Suprapubic skin (tissue), 4 donors: ENCODE measurements around the gene FLNB. TPM values are rescaled to one million over a fixed set of nuclear protein-coding genes. Genes with fewer than 3 reads are reported as not detected.

Experiments used
- DNase-seq, 2 donors: peaks; one replicate each; pipeline ENCODE4 v3.0.0-alpha.2; 2019; ENCODE audit warnings: low spot score in 2 of 2
- H3K27ac ChIP-seq: fragments of 200-600 bp; sonication (generic); one replicate; pipeline ENCODE4 v1.5.1; 2019
- H3K27me3 ChIP-seq: fragments of 200-600 bp; sonication (generic); one replicate; pipeline ENCODE4 v1.5.1; 2019
- H3K36me3 ChIP-seq: fragments of 200-600 bp; sonication (generic); one replicate; pipeline ENCODE4 v1.5.1; 2019
- H3K4me1 ChIP-seq: fragments of 200-600 bp; sonication (generic); one replicate; pipeline ENCODE4 v1.5.1; 2019
- H3K4me3 ChIP-seq: fragments of 200-600 bp; sonication (generic); one replicate; pipeline ENCODE4 v1.5.1; 2019; ENCODE audit warnings: mild to moderate bottlenecking
- H3K9me3 ChIP-seq: fragments of 200-600 bp; sonication (generic); one replicate; pipeline ENCODE4 v1.5.1; 2019
- CTCF ChIP-seq, 2 donors: fragments of 200-600 bp in 1 of 2; fragments of 450-650 bp in 1 of 2; sonication (generic) in 1 of 2; IDR thresholded peaks; one replicate each; pipeline ENCODE4 v1.5.1; 2016 to 2019; ENCODE audit warnings: antibody characterized with exemption in 2 of 2, mild to moderate bottlenecking in 1 of 2, moderate library complexity in 1 of 2
- EP300 ChIP-seq: sonication (generic); formaldehyde crosslinking; IDR thresholded peaks from one replicate; pipeline ENCODE4 v1.6.1; 2017; ENCODE audit warnings: antibody characterized with exemption
- POLR2A ChIP-seq, 2 donors: fragments of 450-650 bp; IDR thresholded peaks; one replicate each; pipeline ENCODE4 v1.6.1; 2017; ENCODE audit warnings: antibody characterized with exemption in 2 of 2, mild to moderate bottlenecking in 2 of 2, moderate library complexity in 2 of 2
- POLR2AphosphoS5 ChIP-seq, 3 donors: sonication (generic); formaldehyde crosslinking; IDR thresholded peaks; one replicate each; pipeline ENCODE4 v1.6.1; 2017; ENCODE audit warnings: antibody characterized with exemption in 3 of 3
- WGBS: methylation state at CpG from one replicate; pipeline ENCODE4 v1.1.5; 2018; 5-methylcytosine and 5-hydroxymethylcytosine counted together
- total RNA-seq, 4 donors: library from RNA; depleted of rRNA; stranded (reverse); fragments of >200 nt; gene quantifications; one replicate each; pipeline ENCODE4 v1.1.0, GENCODE V29; 2016

The FLNB gene, protein sequence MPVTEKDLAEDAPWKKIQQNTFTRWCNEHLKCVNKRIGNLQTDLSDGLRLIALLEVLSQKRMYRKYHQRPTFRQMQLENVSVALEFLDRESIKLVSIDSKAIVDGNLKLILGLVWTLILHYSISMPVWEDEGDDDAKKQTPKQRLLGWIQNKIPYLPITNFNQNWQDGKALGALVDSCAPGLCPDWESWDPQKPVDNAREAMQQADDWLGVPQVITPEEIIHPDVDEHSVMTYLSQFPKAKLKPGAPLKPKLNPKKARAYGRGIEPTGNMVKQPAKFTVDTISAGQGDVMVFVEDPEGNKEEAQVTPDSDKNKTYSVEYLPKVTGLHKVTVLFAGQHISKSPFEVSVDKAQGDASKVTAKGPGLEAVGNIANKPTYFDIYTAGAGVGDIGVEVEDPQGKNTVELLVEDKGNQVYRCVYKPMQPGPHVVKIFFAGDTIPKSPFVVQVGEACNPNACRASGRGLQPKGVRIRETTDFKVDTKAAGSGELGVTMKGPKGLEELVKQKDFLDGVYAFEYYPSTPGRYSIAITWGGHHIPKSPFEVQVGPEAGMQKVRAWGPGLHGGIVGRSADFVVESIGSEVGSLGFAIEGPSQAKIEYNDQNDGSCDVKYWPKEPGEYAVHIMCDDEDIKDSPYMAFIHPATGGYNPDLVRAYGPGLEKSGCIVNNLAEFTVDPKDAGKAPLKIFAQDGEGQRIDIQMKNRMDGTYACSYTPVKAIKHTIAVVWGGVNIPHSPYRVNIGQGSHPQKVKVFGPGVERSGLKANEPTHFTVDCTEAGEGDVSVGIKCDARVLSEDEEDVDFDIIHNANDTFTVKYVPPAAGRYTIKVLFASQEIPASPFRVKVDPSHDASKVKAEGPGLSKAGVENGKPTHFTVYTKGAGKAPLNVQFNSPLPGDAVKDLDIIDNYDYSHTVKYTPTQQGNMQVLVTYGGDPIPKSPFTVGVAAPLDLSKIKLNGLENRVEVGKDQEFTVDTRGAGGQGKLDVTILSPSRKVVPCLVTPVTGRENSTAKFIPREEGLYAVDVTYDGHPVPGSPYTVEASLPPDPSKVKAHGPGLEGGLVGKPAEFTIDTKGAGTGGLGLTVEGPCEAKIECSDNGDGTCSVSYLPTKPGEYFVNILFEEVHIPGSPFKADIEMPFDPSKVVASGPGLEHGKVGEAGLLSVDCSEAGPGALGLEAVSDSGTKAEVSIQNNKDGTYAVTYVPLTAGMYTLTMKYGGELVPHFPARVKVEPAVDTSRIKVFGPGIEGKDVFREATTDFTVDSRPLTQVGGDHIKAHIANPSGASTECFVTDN (N-terminal part only)
- total RNA-seq: 100 to 1,000 TPM; 143 to 186 (median 150) TPM

DNA sequence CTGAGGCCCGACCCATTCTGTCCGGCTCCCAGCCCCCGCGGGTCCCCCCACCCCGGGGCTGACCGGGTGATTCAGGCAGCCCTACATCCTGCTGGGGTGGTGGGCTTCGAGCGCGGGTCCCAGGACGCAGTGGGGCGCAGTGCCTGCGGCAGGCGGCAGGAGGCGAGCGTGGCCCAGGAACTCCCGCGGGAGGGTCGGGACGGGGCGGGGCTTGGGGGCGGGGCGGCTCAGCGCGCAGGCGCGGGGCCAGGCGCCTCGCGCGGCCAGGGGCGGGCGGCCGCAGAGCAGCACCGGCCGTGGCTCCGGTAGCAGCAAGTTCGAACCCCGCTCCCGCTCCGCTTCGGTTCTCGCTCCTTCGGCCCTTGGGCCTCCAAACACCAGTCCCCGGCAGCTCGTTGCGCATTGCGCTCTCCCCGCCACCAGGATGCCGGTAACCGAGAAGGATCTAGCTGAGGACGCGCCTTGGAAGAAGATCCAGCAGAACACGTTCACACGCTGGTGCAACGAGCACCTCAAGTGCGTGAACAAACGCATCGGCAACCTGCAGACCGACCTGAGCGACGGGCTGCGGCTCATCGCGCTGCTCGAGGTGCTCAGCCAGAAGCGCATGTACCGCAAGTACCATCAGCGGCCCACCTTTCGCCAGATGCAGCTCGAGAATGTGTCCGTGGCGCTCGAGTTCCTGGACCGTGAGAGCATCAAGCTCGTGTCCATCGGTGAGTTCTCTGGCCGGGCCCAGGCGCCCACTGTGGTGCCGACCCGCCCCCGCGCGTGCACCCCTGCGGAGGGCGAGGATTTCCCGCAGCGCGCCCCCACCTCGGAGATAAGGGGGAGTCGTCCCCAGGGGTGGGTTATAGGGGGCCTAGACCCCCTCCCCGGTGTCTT, at the start of gene FLNB:
Gene FLNB, plus strand, starts transcription at position 282 of the 885 bp plus-strand sequence. Its CDS starts 143 bp downstream, at position 425.
- H3K4me1 ChIP-seq: peaks cover 57% of the 10 kb centered on the region
- H3K27me3 ChIP-seq: no peaks in the 10 kb centered on the region
- TF ChIP-seq CTCF (IDR thresholded peaks at IDR 0.05): peak; percentile 67 to 86
- peak in 1 of 2 donors; percentile 23 for TF ChIP-seq POLR2A (IDR thresholded peaks at IDR 0.05)
- no peak for TF ChIP-seq EP300
- peak in 1 of 3 donors; percentile 49 for TF ChIP-seq POLR2AphosphoS5 (IDR thresholded peaks at IDR 0.05)
- WGBS: under 1% methylated on average over 17 of the region's 91 CpGs
- DNase-seq: peak in 1 of 2 donors; percentile 83
- no peaks in the 10 kb centered on the region for H3K36me3 ChIP-seq
- H3K4me3 ChIP-seq: peak within 1 kb of the TSS; percentile 74
- peak within 1 kb of the TSS; percentile 89 for H3K27ac ChIP-seq
- no peaks in the 10 kb centered on the region for H3K9me3 ChIP-seq

DNA sequence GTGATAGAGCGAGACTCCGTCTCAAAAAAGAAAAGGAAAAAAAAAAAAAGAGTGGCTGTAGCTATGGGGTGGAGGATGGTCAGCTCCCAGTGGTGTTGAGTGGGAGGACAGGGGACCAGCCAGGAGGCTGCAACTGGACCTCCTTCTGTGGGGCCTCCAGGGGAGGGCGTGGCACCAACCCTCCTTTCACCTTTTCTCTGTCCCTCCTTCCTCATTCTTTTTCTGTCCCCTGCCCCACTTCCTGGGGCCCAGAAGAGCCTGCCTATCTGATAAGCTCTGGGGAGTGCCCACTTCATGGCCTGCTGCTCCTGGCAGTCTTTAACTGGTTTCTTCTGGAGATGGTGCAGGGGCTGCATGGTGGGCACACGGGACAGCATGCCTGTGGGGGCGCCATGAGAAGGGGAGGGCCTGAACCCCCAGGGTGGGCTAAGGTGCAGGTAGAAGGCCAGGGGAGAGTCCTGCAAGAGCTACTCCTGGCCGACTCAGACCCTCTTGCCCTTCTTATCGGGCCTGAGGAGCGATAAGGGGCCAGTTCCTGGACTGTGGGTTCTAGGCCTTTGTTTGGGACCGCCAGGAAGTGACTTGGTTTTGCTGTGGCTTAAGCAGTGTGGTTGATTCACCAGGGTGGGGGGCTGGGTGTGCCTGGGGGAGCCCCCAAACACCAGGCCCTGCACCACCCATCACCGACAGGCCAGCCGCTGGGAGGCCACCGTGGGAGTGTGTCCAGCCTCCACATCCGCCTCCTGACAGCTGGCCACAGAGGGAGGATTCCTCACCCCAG, 49.4 kb upstream of the FLNB start:
- Histone ChIP-seq H3K9me3 (no peaks in the 10 kb centered on the region), H3K27me3 (no peaks in the 10 kb centered on the region), H3K4me3 (no peak overlapping the region), H3K4me1 (peaks cover 31% of the 10 kb centered on the region), H3K27ac (peak overlapping the region; percentile 41), H3K36me3 (no peaks in the 10 kb centered on the region)
- no peak for DNase-seq
- WGBS: 86% methylated on average over 9 of the region's 13 CpGs
- TF ChIP-seq CTCF (IDR thresholded peaks at IDR 0.05) (no peak), POLR2AphosphoS5 (IDR thresholded peaks at IDR 0.05) (no peak), EP300 (no peak), POLR2A (IDR thresholded peaks at IDR 0.05) (no peak)

DNA sequence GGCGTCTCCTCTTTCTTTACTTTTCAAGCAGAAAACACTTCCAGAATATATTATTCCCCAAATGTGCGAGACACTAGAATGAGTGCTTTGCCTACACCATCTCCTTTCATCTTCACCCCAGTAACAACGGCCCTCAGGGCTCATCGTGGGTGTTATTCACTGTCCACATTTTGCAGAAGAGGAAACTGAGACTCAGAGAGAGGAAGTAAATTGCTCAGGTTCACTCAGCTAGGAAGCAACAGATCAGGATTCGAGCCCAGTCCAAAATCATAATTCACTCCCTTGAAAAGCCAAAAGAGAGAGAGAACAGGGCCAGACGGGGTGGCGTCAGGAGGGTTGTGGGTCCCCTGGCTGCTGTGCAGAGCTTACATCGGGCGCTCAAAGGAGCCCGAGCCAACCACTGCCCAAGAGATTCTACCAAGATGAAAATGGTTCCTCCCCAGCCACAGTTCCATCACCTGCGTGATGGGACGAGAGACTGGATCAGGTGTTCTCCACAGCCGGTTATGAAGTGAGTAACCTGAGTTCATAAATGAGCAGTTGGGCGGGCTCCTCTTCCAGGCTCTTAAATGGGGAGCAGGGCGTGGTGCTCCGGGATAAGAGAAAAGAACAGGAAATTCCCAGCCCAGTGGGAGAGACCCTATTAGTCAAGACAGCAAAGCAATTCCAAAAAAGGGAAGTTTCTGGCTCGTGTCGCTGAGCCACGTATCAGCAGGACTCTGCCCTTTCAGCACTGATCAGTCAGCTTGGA, 48.6 kb upstream of the FLNB start:
- Histone ChIP-seq H3K9me3 (no peaks in the 10 kb centered on the region), H3K27me3 (no peaks in the 10 kb centered on the region), H3K4me1 (peaks cover 31% of the 10 kb centered on the region), H3K4me3 (no peak overlapping the region), H3K36me3 (no peaks in the 10 kb centered on the region), H3K27ac (peak overlapping the region; percentile 41)
- TF ChIP-seq CTCF (IDR thresholded peaks at IDR 0.05) (no peak), POLR2AphosphoS5 (IDR thresholded peaks at IDR 0.05) (no peak), EP300 (no peak), POLR2A (IDR thresholded peaks at IDR 0.05) (no peak)
- WGBS: 18% methylated on average over 18 of the region's 19 CpGs
- DNase-seq: no peak

DNA sequence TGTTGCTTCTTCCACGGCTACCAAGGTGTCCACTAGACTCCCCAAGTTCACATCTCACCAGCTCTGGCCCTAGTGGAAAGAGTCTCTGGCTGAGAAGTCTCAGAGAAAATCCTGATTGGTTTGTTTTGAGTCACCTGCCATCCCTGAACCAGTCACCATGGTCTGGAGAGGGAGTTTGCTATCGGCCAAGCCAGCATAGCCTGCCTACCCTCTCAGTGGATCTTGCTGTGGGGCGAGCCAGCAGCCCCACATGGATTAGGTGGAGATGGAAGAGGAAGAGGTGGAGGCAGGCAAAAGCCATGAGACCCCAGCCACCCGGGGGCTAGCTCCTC, 48.1 kb upstream of the FLNB start:
- WGBS: 22% methylated on average over 2 of the region's 4 CpGs

More for the DNA sequence above, 48.1 kb upstream of the FLNB start:
- no peak for DNase-seq
- H3K27ac ChIP-seq: peak overlapping the region; percentile 41
- H3K9me3 ChIP-seq: no peaks in the 10 kb centered on the region
- H3K4me1 ChIP-seq: peaks cover 31% of the 10 kb centered on the region
- no peak overlapping the region for H3K4me3 ChIP-seq
- no peaks in the 10 kb centered on the region for H3K27me3 ChIP-seq
- TF ChIP-seq POLR2A (IDR thresholded peaks at IDR 0.05) (no peak), POLR2AphosphoS5 (IDR thresholded peaks at IDR 0.05) (no peak), CTCF (IDR thresholded peaks at IDR 0.05) (no peak), EP300 (no peak)
- no peaks in the 10 kb centered on the region for H3K36me3 ChIP-seq
